GM21447 (cell line): ENCODE data around the gene PLEKHA4.
"Not testable (repeated sequence)": the region's sequence is repeated elsewhere in the genome, so short reads cannot be mapped to it uniquely, and the experiment has no call there.

Experiments used
- ATAC-seq: cut with Tn5 transposase; IDR thresholded peaks from one replicate; pipeline ENCODE4 v1.9.1; 2021; ENCODE audit not compliant: unreplicated experiment

Gene PLEKHA4

GRCh38 chr19:48802623-48803022 is 65.8 kb downstream of the PLEKHA4 start:
- ATAC-seq, result no peak

- no peak for ATAC-seq
Observed at GRCh38 chr19:48799358-48800300, 68.8 kb downstream of the PLEKHA4 start.

- ATAC-seq, result no peak
Observed at GRCh38 chr19:48798937-48799336, 69.5 kb downstream of the PLEKHA4 start.

GRCh38 chr19:48797103-48797502 is 71.3 kb downstream of the PLEKHA4 start:
- no peak for ATAC-seq

- ATAC-seq, result no peak
Observed at GRCh38 chr19:48796298-48797083, 71.9 kb downstream of the PLEKHA4 start.

- ATAC-seq, result no peak
Observed at GRCh38 chr19:48795685-48796070, 72.7 kb downstream of the PLEKHA4 start.

- peak; percentile 75 for ATAC-seq
Observed at GRCh38 chr19:48795055-48795684, 73.2 kb downstream of the PLEKHA4 start.

GRCh38 chr19:48794291-48794690 is 74.1 kb downstream of the PLEKHA4 start:
- ATAC-seq, result no peak

- ATAC-seq, result no peak
Observed at GRCh38 chr19:48793271-48793670, 75.1 kb downstream of the PLEKHA4 start.

- ATAC-seq, result not testable (repeated sequence)
Observed at GRCh38 chr19:48787331-48787730, 81.1 kb downstream of the PLEKHA4 start.
